22Rv1 (cell line): Measurements from ENCODE around the gene RPL36AL.

ENCODE experiments used
- ZFX ChIP-seq: fragments of 450-650 bp; IDR thresholded peaks from 2 replicates; pipeline ENCODE4 v1.6.1; 2017; ENCODE audit warnings: antibody characterized with exemption, borderline replicate concordance
- TF ChIP-seq, protein P1 (sequence below): fragments of 450-650 bp; IDR thresholded peaks from 2 replicates; pipeline ENCODE4 v1.5.1; 2017; ENCODE audit warnings: mild to moderate bottlenecking

DNA sequence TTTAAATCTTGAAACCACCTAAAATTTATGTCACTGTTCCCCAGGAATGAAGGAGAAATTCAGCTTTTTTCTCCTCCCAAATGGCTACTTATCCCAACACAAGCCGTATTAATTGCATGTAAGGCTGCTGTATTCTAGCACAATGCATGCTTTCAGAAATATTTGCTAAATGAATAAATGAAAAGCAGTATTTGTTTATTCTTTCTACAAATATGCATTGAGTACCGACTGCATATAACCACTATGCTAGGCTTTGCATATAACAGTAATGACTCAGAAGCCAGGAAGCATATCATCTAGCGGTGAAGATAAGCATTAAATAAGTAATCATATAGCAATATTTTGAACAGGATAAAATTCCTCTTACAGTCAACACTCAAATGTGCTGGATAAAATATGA, 27.4 kb downstream of the RPL36AL start:
- TF ChIP-seq, protein P1, sequence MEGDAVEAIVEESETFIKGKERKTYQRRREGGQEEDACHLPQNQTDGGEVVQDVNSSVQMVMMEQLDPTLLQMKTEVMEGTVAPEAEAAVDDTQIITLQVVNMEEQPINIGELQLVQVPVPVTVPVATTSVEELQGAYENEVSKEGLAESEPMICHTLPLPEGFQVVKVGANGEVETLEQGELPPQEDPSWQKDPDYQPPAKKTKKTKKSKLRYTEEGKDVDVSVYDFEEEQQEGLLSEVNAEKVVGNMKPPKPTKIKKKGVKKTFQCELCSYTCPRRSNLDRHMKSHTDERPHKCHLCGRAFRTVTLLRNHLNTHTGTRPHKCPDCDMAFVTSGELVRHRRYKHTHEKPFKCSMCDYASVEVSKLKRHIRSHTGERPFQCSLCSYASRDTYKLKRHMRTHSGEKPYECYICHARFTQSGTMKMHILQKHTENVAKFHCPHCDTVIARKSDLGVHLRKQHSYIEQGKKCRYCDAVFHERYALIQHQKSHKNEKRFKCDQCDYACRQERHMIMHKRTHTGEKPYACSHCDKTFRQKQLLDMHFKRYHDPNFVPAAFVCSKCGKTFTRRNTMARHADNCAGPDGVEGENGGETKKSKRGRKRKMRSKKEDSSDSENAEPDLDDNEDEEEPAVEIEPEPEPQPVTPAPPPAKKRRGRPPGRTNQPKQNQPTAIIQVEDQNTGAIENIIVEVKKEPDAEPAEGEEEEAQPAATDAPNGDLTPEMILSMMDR: no peak
- TF ChIP-seq ZFX: no peak
